Endothelial cell of umbilical vein (primary cell): ENCODE results near the gene NID2. TPM values are rescaled to one million over a fixed set of nuclear protein-coding genes. Genes with fewer than 3 reads are reported as not detected.

ENCODE experiments used
- BruUV-seq: library from RNA; stranded (reverse); fragments of 400-500 nt; replicated peaks from 2 replicates; lab custom pipeline; 2021; lab: Mats Ljungman, UMichigan
- CTCF ChIA-PET: fragments of 300-600, 350-600 bp; sonication (Branson Sonifier 250); formaldehyde crosslinking; loops from one replicate; lab custom pipeline; 2021; ENCODE audit warnings: antibody characterized with exemption, inconsistent platforms; lab: Charles Lee
- POLR2A ChIA-PET: fragments of 300-600, 350-600 bp; sonication (Branson Sonifier 250); formaldehyde crosslinking; loops from one replicate; lab custom pipeline; 2021; ENCODE audit warnings: antibody characterized with exemption, inconsistent platforms; lab: Charles Lee
- DNase-seq: peaks from one replicate; pipeline ENCODE4 v3.0.0-alpha.2; 2011; ENCODE audit warnings: low read depth, low spot score
- FAIRE-seq: peaks from 2 replicates; lab custom pipeline; 2011; peaks lifted over from hg19 to GRCh38; lab: Jason Lieb, UNC
- H2AFZ ChIP-seq: 2 replicates; pipeline ENCODE4 v1.6.0; 2012; ENCODE audit warnings: low read depth, low read length, control low read depth, inconsistent platforms
- H3K27ac ChIP-seq: 2 replicates; pipeline ENCODE4 v1.5.1; 2011; ENCODE audit warnings: low read depth, mild to moderate bottlenecking, control low read depth, low read length, moderate library complexity; ENCODE audit not compliant: insufficient read depth
- H3K27me3 ChIP-seq, 2 experiments: 2 replicates each; pipeline versions ENCODE4 v1.6.0 to v1.6.1; 2011; ENCODE audit warnings: low read length in 2 of 2, mixed read lengths in 1 of 2; ENCODE audit not compliant: control insufficient read depth in 2 of 2, insufficient read depth in 2 of 2
- H3K36me3 ChIP-seq, 2 experiments: 2 replicates in 1 of 2; 3 replicates in 1 of 2; pipeline ENCODE4 v1.5.1; 2011; ENCODE audit warnings: low read length in 2 of 2, mild to moderate bottlenecking in 1 of 2, moderate library complexity in 1 of 2; ENCODE audit not compliant: control insufficient read depth in 2 of 2, insufficient read depth in 2 of 2; ENCODE audit errors: extremely low read depth in 1 of 2
- H3K4me1 ChIP-seq: 3 replicates; pipeline ENCODE4 v1.5.1; 2011; ENCODE audit warnings: mild to moderate bottlenecking, low read length; ENCODE audit not compliant: control insufficient read depth, insufficient read depth; ENCODE audit errors: extremely low read depth
- H3K4me2 ChIP-seq: 2 replicates; pipeline ENCODE4 v1.6.1; 2011; ENCODE audit warnings: low read length, control low read depth, mixed read lengths; ENCODE audit not compliant: insufficient read depth
- H3K4me3 ChIP-seq, 3 experiments: fragments of 200-600 bp in 1 of 3; sonication (generic), shearing (Covaris generic) in 1 of 3; replicated peaks in 1 of 3; 2 replicates each; pipeline ENCODE4 v1.5.1; 2011 to 2016; ENCODE audit warnings: control low read depth in 3 of 3, low read length in 3 of 3, mild to moderate bottlenecking in 2 of 3, inconsistent platforms in 1 of 3, low read depth in 1 of 3, moderate library complexity in 1 of 3; ENCODE audit not compliant: insufficient read depth in 1 of 3
- H3K79me2 ChIP-seq: 2 replicates; pipeline ENCODE4 v1.6.0; 2012; ENCODE audit warnings: low read length, inconsistent platforms; ENCODE audit not compliant: control insufficient read depth, insufficient read depth
- H3K9ac ChIP-seq: replicated peaks from 2 replicates; pipeline ENCODE3; 2011; ENCODE audit warnings: low read length, control low read depth; ENCODE audit not compliant: insufficient read depth; ENCODE audit errors: extremely low read depth
- H3K9me1 ChIP-seq: replicated peaks from 3 replicates; pipeline ENCODE4 v1.6.0; 2011; ENCODE audit warnings: mild to moderate bottlenecking, low read length; ENCODE audit not compliant: control insufficient read depth, insufficient read depth; ENCODE audit errors: extremely low read depth
- H3K9me3 ChIP-seq: replicated peaks from 2 replicates; pipeline ENCODE4 v1.5.1; 2012; ENCODE audit warnings: low read length, inconsistent platforms; ENCODE audit not compliant: control insufficient read depth, insufficient read depth
- H4K20me1 ChIP-seq: replicated peaks from 2 replicates; pipeline ENCODE3; 2011; ENCODE audit warnings: mild to moderate bottlenecking, low read length; ENCODE audit not compliant: control insufficient read depth, insufficient read depth; ENCODE audit errors: extremely low read depth
- EZH2 ChIP-seq: IDR thresholded peaks from 2 replicates; pipeline ENCODE4 v1.6.1; 2012; ENCODE audit warnings: borderline replicate concordance, low read depth, mild to moderate bottlenecking, moderate library complexity, low read length, inconsistent platforms; ENCODE audit not compliant: severe bottlenecking
- FOS ChIP-seq: IDR thresholded peaks from 2 replicates; pipeline ENCODE4 v1.6.1; 2011; ENCODE audit warnings: mild to moderate bottlenecking, low read length, moderate library complexity, borderline replicate concordance; ENCODE audit not compliant: insufficient read depth
- GATA2 ChIP-seq: IDR thresholded peaks from 2 replicates; pipeline ENCODE4 v1.7.0; 2011; ENCODE audit warnings: low read depth, mild to moderate bottlenecking, moderate library complexity, mixed read lengths, low read length; ENCODE audit not compliant: insufficient read length, insufficient read depth
- JUN ChIP-seq: IDR thresholded peaks from 2 replicates; pipeline ENCODE4 v1.6.1; 2011; ENCODE audit warnings: borderline replicate concordance, low read depth; ENCODE audit not compliant: insufficient read length, insufficient read depth
- MYC ChIP-seq: IDR thresholded peaks from one replicate; pipeline ENCODE4 v1.6.1; 2011; ENCODE audit warnings: mild to moderate bottlenecking, low read depth, low read length
- POLR2A ChIP-seq: IDR thresholded peaks from 2 replicates; pipeline ENCODE4 v1.6.1; 2012; ENCODE audit warnings: low read depth, mild to moderate bottlenecking, control low read depth, low read length
- POLR2AphosphoS5 ChIP-seq: IDR thresholded peaks from 2 replicates; pipeline ENCODE4 v1.6.1; 2012; ENCODE audit warnings: low read depth, mild to moderate bottlenecking, control low read depth, low read length, moderate library complexity; ENCODE audit not compliant: insufficient read depth
- dilution Hi-C: fragments of 300-500 bp; cut with MboI; formaldehyde crosslinking; loops from one replicate; pipeline ENCODE4 v1.15.0; 2019; ENCODE audit warnings: low sequenced_read_pairs; ENCODE audit not compliant: extremely low pct_ligation_motif_present
- intact Hi-C: fragments of 100-400 bp; cut with micrococcal nuclease; formaldehyde crosslinking; loops from one replicate; pipeline ENCODE4 v1.10.0; 2022
- polyA plus RNA-seq, 4 experiments: library from polyadenylated mRNA; depleted of rRNA in 3 of 4; stranded (reverse) in 3 of 4; unstranded in 1 of 4; fragments of >200 nt; gene quantifications; 2 replicates each; pipeline versions ENCODE4 v1.2.1 to v1.2.3, GENCODE V29; 2011 to 2012; ENCODE audit warnings: missing spikeins in 1 of 4
- total RNA-seq: library from RNA; stranded (reverse); gene quantifications from 2 replicates; pipeline ENCODE4 v1.2.3, GENCODE V29; 2021
- TF ChIP-seq, protein P1 (sequence below): IDR thresholded peaks from 2 replicates; pipeline ENCODE4 v1.6.1; 2011; ENCODE audit not compliant: insufficient read depth, insufficient read length
- TF ChIP-seq, protein P2 (sequence below), 2 donors: IDR thresholded peaks; 1 replicate in 1 of 2; 2 replicates in 1 of 2; pipeline ENCODE4 v1.5.1; 2011; ENCODE audit warnings: low read length in 2 of 2, mild to moderate bottlenecking in 2 of 2, moderate library complexity in 2 of 2, control low read depth in 1 of 2, inconsistent platforms in 1 of 2, low read depth in 1 of 2; ENCODE audit not compliant: insufficient read depth in 1 of 2; ENCODE audit errors: extremely low read depth in 1 of 2

NID2 gene
- total and polyA plus RNA-seq, 2 donors (not counting 3 experiments of a cell fraction or from before 2014, with no cell fraction given), result 22.5 to 56.7 TPM

DNA sequence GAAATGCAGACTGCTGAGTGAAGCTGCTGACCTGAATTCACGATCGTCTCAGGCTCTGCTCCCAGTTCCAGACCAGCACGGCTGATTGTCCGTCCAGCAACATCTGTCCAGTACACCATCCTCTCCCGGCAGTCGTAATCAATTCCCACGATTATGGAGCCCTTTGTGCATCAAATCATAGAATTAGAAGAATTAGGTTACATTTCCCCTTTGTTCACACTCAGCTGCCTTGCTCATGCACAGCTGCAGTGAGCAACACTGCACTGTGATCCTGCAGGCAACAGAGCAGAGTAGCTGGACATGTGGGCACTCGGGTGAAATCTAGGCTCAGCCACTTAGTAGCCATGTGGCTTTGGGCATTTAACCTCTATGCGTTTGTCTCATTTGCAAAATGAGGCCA is 57.3 kb downstream of the NID2 start:
- POLR2A ChIA-PET, result no interaction called here
- CTCF ChIA-PET, result interaction anchor here (0.9 kb wide), 1 partner anchor 119 kb away, joined by 3 read pairs; no protein-coding TSS in a partner anchor
- H3K4me2 ChIP-seq, result no peak overlapping the region
- no peaks in the 10 kb centered on the region for H3K9me3 ChIP-seq
- no peaks in the 10 kb centered on the region for H3K79me2 ChIP-seq
- H3K9me1 ChIP-seq, result no peaks in the 10 kb centered on the region
- DNase-seq (no peak), FAIRE-seq (no peak)
- dilution Hi-C loops (no loop called here), intact Hi-C loops (no loop called here)
- H3K9ac ChIP-seq, result no peak overlapping the region
- no peaks in the 10 kb centered on the region for H3K27me3 ChIP-seq
- no peak overlapping the region for H2AFZ ChIP-seq
- peaks cover 10 to 13% of the 10 kb centered on the region in 2 experiments for H3K36me3 ChIP-seq
- H4K20me1 ChIP-seq, result no peaks in the 10 kb centered on the region
- H3K4me1 ChIP-seq, result peaks cover 5% of the 10 kb centered on the region
- no peak for TF ChIP-seq FOS
- no peak for TF ChIP-seq MYC
- TF ChIP-seq POLR2AphosphoS5, result no peak
- no TSS peak for BruUV-seq
- H3K4me3 ChIP-seq, result no peak overlapping the region
- H3K27ac ChIP-seq, result no peak overlapping the region

DNA sequence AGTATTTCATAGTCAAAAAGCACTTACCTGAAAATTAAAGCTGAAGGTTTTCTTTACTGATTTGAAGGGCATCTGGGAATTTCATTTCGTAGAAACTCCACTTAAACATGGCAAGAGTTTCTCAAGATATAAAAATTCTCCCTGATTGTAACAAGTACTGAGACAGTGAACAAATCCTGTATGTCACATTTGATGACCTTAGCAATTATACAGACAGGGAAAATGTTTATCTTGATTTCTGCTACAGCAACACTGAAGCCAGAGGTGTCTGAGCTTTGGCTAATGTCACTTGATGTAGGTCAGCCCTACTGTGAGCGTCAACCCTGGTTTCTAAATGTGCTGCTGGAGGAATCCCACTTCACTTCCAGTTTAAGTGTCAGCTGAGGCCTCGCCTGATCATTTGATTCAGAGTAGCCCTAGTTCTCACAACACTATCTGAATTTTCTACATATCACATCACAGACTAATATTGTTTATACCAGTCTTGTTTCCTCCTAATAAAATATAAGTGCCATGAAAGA is 58.6 kb downstream of the NID2 start:
- no peak overlapping the region for H3K4me2 ChIP-seq
- dilution Hi-C loops, result no loop called here
- H3K9me3 ChIP-seq, result no peaks in the 10 kb centered on the region
- no peak overlapping the region for H2AFZ ChIP-seq
- H3K9me1 ChIP-seq, result no peaks in the 10 kb centered on the region
- no peak for FAIRE-seq
- no peak overlapping the region for H3K27ac ChIP-seq
- ChIA-PET POLR2A (no interaction called here), CTCF (interaction anchor here (1.3 to 1.8 kb wide), 2 partner anchors 9 to 59 kb away, joined by 3 to 5 read pairs; partner anchors contain the start of gene NID2)
- H3K36me3 ChIP-seq, result peaks cover 16 to 23% of the 10 kb centered on the region in 2 experiments
- no peaks in the 10 kb centered on the region for H3K4me1 ChIP-seq
- no peaks in the 10 kb centered on the region for H3K79me2 ChIP-seq
- intact Hi-C loops, result no loop called here
- TF ChIP-seq, protein P1, sequence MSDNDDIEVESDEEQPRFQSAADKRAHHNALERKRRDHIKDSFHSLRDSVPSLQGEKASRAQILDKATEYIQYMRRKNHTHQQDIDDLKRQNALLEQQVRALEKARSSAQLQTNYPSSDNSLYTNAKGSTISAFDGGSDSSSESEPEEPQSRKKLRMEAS, result no peak
- TF ChIP-seq FOS, result no peak
- TF ChIP-seq MYC, result no peak
- TF ChIP-seq POLR2A, result no peak
- no peak for TF ChIP-seq GATA2
- TF ChIP-seq JUN, result no peak
- no peak for TF ChIP-seq POLR2AphosphoS5
- TF ChIP-seq, protein P2, sequence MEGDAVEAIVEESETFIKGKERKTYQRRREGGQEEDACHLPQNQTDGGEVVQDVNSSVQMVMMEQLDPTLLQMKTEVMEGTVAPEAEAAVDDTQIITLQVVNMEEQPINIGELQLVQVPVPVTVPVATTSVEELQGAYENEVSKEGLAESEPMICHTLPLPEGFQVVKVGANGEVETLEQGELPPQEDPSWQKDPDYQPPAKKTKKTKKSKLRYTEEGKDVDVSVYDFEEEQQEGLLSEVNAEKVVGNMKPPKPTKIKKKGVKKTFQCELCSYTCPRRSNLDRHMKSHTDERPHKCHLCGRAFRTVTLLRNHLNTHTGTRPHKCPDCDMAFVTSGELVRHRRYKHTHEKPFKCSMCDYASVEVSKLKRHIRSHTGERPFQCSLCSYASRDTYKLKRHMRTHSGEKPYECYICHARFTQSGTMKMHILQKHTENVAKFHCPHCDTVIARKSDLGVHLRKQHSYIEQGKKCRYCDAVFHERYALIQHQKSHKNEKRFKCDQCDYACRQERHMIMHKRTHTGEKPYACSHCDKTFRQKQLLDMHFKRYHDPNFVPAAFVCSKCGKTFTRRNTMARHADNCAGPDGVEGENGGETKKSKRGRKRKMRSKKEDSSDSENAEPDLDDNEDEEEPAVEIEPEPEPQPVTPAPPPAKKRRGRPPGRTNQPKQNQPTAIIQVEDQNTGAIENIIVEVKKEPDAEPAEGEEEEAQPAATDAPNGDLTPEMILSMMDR (IDR thresholded peaks at IDR 0.05; ENCODE audit: extremely low read depth in 1 of 2, insufficient read depth in 1 of 2, low read depth in 1 of 2, low read length in 2 of 2), result no peak
- no peak for TF ChIP-seq EZH2
- no TSS peak for BruUV-seq
- no peaks in the 10 kb centered on the region for H4K20me1 ChIP-seq
- no peak for DNase-seq
- H3K9ac ChIP-seq, result no peak overlapping the region
- no peak overlapping the region for H3K4me3 ChIP-seq
- H3K27me3 ChIP-seq, result no peaks in the 10 kb centered on the region
